Kidney (tissue), 14 donors: ENCODE data around the gene DLG2. TPM values are rescaled to one million over a fixed set of nuclear protein-coding genes. Genes with fewer than 3 reads are reported as not detected.

Experiments
- DNase-seq, 5 donors: peaks; one replicate each; pipeline ENCODE4 v3.0.0-alpha.2; 2013 to 2020
- FAIRE-seq: peaks from 2 replicates; lab custom pipeline; 2012; peaks lifted over from hg19 to GRCh38; lab: Jason Lieb, UNC
- H3K27ac ChIP-seq, 2 donors: one replicate each; pipeline ENCODE4 v1.7.0; 2013; ENCODE audit warnings: low read depth in 2 of 2, low read length in 2 of 2, inconsistent platforms in 1 of 2
- H3K27me3 ChIP-seq: one replicate; pipeline ENCODE4 v1.7.1; 2013; ENCODE audit warnings: low read length, inconsistent platforms; ENCODE audit not compliant: control insufficient read depth, insufficient read depth
- H3K36me3 ChIP-seq, 3 donors: one replicate each; pipeline versions ENCODE4 v1.7.0 to v1.7.1; 2013; ENCODE audit warnings: low read length in 3 of 3, control low read depth in 1 of 3, inconsistent platforms in 1 of 3; ENCODE audit not compliant: insufficient read depth in 3 of 3, control insufficient read depth in 2 of 3
- H3K4me1 ChIP-seq, 3 donors: one replicate each; pipeline versions ENCODE4 v1.7.0 to v1.7.1; 2013; ENCODE audit warnings: low read length in 3 of 3, inconsistent platforms in 1 of 3, low read depth in 1 of 3; ENCODE audit not compliant: control insufficient read depth in 2 of 3, insufficient read depth in 2 of 3
- H3K4me3 ChIP-seq, 3 donors: one replicate each; pipeline versions ENCODE4 v1.7.0 to v1.8.1; 2013; ENCODE audit warnings: low read length in 3 of 3, control low read depth in 1 of 3, inconsistent platforms in 1 of 3
- H3K9ac ChIP-seq, 3 donors: one replicate each; pipeline versions ENCODE4 v1.7.0 to v1.7.1; 2013; ENCODE audit warnings: low read length in 3 of 3, control low read depth in 1 of 3, inconsistent platforms in 1 of 3
- H3K9me3 ChIP-seq, 3 donors: one replicate each; pipeline versions ENCODE4 v1.7.0 to v1.7.1; 2013; ENCODE audit warnings: low read length in 3 of 3, control low read depth in 1 of 3, inconsistent platforms in 1 of 3; ENCODE audit not compliant: control insufficient read depth in 2 of 3, insufficient read depth in 1 of 3
- intact Hi-C: fragments of 100-400 bp; cut with DNase I; formaldehyde crosslinking; loops from one replicate; pipeline ENCODE4 v1.11.1; 2022
- polyA plus RNA-seq: library from polyadenylated mRNA; stranded (reverse); fragments of 350-450 nt; fragmentation: Illumina TruSeq; extraction: RNeasy Lipid Tissue Mini Kit (QIAGEN cat#74804); gene quantifications from one replicate; pipeline ENCODE4 v1.2.3, GENCODE V29; 2014; ENCODE audit warnings: low read depth, low replicate concordance; ENCODE audit not compliant: insufficient read depth
- total RNA-seq: library from RNA; stranded (reverse); fragmentation: NEBNext Ultra II Directional; extraction: Animal tissue kit (Norgen Biotek cat#: 25700); gene quantifications from one replicate; pipeline ENCODE4 v1.2.1, GENCODE V29; 2021
- TF ChIP-seq, protein P1 (sequence below): IDR thresholded peaks from 3 replicates; pipeline ENCODE4 v1.5.1; 2012; ENCODE audit warnings: mild to moderate bottlenecking, moderate library complexity, borderline replicate concordance; ENCODE audit not compliant: insufficient read depth; ENCODE audit errors: extremely low read depth
- donor health status: control.
- donor health status: control.
- donor health status: control.
- donor health status: control.
- donor health status: control.
- donor health status: DM: yes; HTN: yes; CAD: no.
- donor health status: Normal renal cell carcinoma (clear cell type).

The DLG2 gene
- total and polyA plus RNA-seq, 2 donors from 2014 or later = 2.9 to 7.2 TPM

DNA sequence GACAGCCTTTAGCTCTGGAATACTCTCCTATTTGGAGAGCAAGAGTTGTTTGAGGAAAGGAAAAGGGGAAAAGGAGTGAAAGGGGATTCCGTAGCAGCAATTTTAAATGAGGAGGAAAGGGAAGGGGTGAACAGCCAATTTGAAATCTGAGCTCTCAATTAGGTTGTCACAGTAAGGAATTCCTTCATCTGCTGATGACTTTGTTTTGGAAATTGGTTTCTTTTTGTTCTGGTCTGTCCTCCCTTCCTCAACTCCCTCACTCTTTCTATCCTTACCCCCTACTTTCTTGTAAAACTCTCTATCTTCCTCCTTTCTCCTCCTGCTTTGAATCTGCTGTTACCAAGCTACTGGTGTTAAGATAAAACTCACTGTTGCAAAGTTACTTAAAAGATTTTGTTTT is 1155.6 kb downstream of the DLG2 start:
- no peaks in the 10 kb centered on the region for H3K9me3 ChIP-seq
- no peak overlapping the region for H3K27ac ChIP-seq
- H3K36me3 ChIP-seq = no peaks in the 10 kb centered on the region
- intact Hi-C loops = no loop called here
- H3K4me3 ChIP-seq = no peak overlapping the region
- no peak overlapping the region for H3K9ac ChIP-seq
- FAIRE-seq (no peak), DNase-seq (no peak)
- TF ChIP-seq, protein P1, sequence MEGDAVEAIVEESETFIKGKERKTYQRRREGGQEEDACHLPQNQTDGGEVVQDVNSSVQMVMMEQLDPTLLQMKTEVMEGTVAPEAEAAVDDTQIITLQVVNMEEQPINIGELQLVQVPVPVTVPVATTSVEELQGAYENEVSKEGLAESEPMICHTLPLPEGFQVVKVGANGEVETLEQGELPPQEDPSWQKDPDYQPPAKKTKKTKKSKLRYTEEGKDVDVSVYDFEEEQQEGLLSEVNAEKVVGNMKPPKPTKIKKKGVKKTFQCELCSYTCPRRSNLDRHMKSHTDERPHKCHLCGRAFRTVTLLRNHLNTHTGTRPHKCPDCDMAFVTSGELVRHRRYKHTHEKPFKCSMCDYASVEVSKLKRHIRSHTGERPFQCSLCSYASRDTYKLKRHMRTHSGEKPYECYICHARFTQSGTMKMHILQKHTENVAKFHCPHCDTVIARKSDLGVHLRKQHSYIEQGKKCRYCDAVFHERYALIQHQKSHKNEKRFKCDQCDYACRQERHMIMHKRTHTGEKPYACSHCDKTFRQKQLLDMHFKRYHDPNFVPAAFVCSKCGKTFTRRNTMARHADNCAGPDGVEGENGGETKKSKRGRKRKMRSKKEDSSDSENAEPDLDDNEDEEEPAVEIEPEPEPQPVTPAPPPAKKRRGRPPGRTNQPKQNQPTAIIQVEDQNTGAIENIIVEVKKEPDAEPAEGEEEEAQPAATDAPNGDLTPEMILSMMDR = no peak
- H3K27me3 ChIP-seq = no peaks in the 10 kb centered on the region
- H3K4me1 ChIP-seq = no peaks in the 10 kb centered on the region

DNA sequence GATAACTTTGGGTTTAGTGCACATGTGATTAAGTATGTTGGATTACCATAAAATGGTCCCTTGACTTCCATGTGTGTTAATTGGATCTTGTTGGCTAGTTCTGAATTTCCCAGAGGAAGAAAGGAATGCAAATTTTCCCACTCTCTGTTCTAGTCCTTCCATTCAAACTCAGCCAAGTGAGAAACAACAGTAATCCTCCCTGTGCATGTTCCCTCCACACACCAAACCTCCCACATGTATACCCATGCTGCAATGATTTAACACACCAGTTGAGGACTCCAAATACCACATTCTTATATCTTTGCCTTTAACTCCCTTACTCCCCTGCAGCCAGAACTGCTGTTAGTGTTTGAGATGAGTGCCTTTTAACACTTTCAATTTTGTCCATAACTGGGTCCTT is 1158.9 kb downstream of the DLG2 start:
- H3K4me3 ChIP-seq = no peak overlapping the region
- H3K27ac ChIP-seq = no peak overlapping the region
- TF ChIP-seq, protein P1 = no peak
- intact Hi-C loops = no loop called here
- H3K27me3 ChIP-seq = no peaks in the 10 kb centered on the region
- DNase-seq (peak in 2 of 5 donors; percentile 17 to 26), FAIRE-seq (no peak)
- H3K9ac ChIP-seq = no peak overlapping the region
- H3K9me3 ChIP-seq = no peaks in the 10 kb centered on the region
- no peaks in the 10 kb centered on the region for H3K36me3 ChIP-seq
- H3K4me1 ChIP-seq = peaks cover 0 to 5% (median 0%) of the 10 kb centered on the region in 3 donors

DNA sequence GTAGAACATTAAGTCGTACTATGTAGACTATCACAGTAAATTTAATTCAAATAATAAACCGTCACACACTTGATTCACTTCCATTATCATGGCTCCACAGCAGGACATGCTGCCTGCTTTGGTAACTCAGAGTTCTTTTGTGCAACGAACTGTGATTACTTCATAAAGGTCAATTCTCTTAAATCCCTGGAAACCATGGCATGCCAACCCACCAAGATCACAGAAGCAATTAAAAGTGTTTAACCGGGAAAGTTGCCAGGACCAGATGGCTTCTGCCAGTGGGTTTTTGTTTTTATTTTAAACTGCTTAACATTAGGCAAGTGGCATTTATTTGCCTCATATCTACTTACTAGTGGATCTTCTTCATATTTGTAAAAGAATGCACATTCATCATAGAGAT is 1162.1 kb downstream of the DLG2 start:
- intact Hi-C loops = no loop called here
- no peak overlapping the region for H3K4me3 ChIP-seq
- TF ChIP-seq, protein P1 = no peak
- no peaks in the 10 kb centered on the region for H3K9me3 ChIP-seq
- no peak overlapping the region for H3K9ac ChIP-seq
- FAIRE-seq (no peak), DNase-seq (no peak)
- H3K27ac ChIP-seq = no peak overlapping the region
- H3K4me1 ChIP-seq = peaks cover 0 to 5% (median 0%) of the 10 kb centered on the region in 3 donors
- no peaks in the 10 kb centered on the region for H3K36me3 ChIP-seq
- H3K27me3 ChIP-seq = no peaks in the 10 kb centered on the region

GRCh38 chr11:84455691-84456090 is 1171.5 kb downstream of the DLG2 start:
- Histone ChIP-seq H3K27ac (no peak overlapping the region), H3K36me3 (no peaks in the 10 kb centered on the region), H3K9me3 (no peaks in the 10 kb centered on the region), H3K27me3 (no peaks in the 10 kb centered on the region), H3K4me3 (no peak overlapping the region), H3K9ac (no peak overlapping the region), H3K4me1 (no peaks in the 10 kb centered on the region)
- TF ChIP-seq, protein P1 = no peak
- DNase-seq (no peak), FAIRE-seq (no peak)
- intact Hi-C loops = no loop called here
